K562 (cell line): ENCODE data around the gene ADAM8. TPM values are rescaled to one million over a fixed set of nuclear protein-coding genes. Genes with fewer than 3 reads are reported as not detected.

ENCODE experiments used
- ATF1 ChIP-seq, 2 experiments: fragments of 450-650 bp in 1 of 2; IDR thresholded peaks; 2 replicates each; pipeline ENCODE4 v1.6.1; 2016; ENCODE audit warnings: missing compliant biosample characterization in 1 of 2, missing genetic modification characterization in 1 of 2
- CC2D1A ChIP-seq: fragments of 450-650 bp; IDR thresholded peaks from 2 replicates; pipeline ENCODE4 v1.6.1; 2017; ENCODE audit warnings: mild to moderate bottlenecking
- IFI16 ChIP-seq: fragments of 250-450 bp; sonication (Bioruptor Pico); IDR thresholded peaks from 2 replicates; pipeline ENCODE4 v2.1.2; 2022; ENCODE audit warnings: mild to moderate bottlenecking, inconsistent platforms
- NELFE ChIP-seq: IDR thresholded peaks from 2 replicates; pipeline ENCODE4 v1.6.1; 2011; ENCODE audit warnings: mild to moderate bottlenecking; ENCODE audit not compliant: insufficient read depth, insufficient read length
- NFE2 ChIP-seq: IDR thresholded peaks from 2 replicates; pipeline ENCODE4 v1.6.1; 2014; ENCODE audit warnings: antibody characterized with exemption, low read depth
- PHF21A ChIP-seq: fragments of 450-650 bp; IDR thresholded peaks from 2 replicates; pipeline ENCODE4 v1.6.1; 2017; ENCODE audit warnings: low read depth, borderline replicate concordance
- POLR3A ChIP-seq: IDR thresholded peaks from 2 replicates; pipeline ENCODE4 v1.6.1; 2011; ENCODE audit warnings: borderline replicate concordance, mild to moderate bottlenecking, moderate library complexity; ENCODE audit not compliant: insufficient read length, insufficient read depth; ENCODE audit errors: extremely low read depth
- PRDM10 ChIP-seq: fragments of 450-650 bp; IDR thresholded peaks from 2 replicates; pipeline ENCODE4 v1.6.1; 2018; ENCODE audit not compliant: partially characterized antibody
- RBFOX2 ChIP-seq: fragments of 200-400 bp; formaldehyde crosslinking; IDR thresholded peaks from 2 replicates; pipeline ENCODE4 v1.6.1; 2017; ENCODE audit warnings: low read depth, mild to moderate bottlenecking, low read length, moderate library complexity
- SOX6 ChIP-seq: fragments of 450-650 bp; IDR thresholded peaks from 2 replicates; pipeline ENCODE4 v1.6.1; 2014; ENCODE audit warnings: mild to moderate bottlenecking
- SRSF9 ChIP-seq: fragments of 200-400 bp; formaldehyde crosslinking; IDR thresholded peaks from 2 replicates; pipeline ENCODE4 v1.6.1; 2017; ENCODE audit warnings: low read depth, low read length, borderline replicate concordance
- ZNF146 ChIP-seq: IDR thresholded peaks from one replicate; pipeline ENCODE4 v1.6.1; 2018; ENCODE audit warnings: missing compliant biosample characterization; ENCODE audit not compliant: unreplicated experiment
- ZNF512 ChIP-seq: IDR thresholded peaks from 2 replicates; pipeline ENCODE4 v1.6.1; 2016; ENCODE audit warnings: missing genetic modification characterization, missing compliant biosample characterization
- ZNF639 ChIP-seq, 2 experiments: fragments of 200-800 bp in 1 of 2; sonication (Bioruptor generic) in 1 of 2; sonication (generic) in 1 of 2; formaldehyde crosslinking in 1 of 2; IDR thresholded peaks in 1 of 2; conservative IDR thresholded peaks in 1 of 2; 2 replicates each; pipeline versions ENCODE4 v1.5.0 to v1.6.1; 2016 to 2020; ENCODE audit warnings: missing compliant biosample characterization in 1 of 2, missing genetic modification characterization in 1 of 2, missing genetic modification reagents in 1 of 2
- ZNF766 ChIP-seq: fragments of 200-800 bp; sonication (Bioruptor generic); conservative IDR thresholded peaks from 2 replicates; pipeline ENCODE4 v1.6.1; 2016; ENCODE audit warnings: missing genetic modification characterization, missing compliant biosample characterization
- ZSCAN32 ChIP-seq: fragments of 450-650 bp; formaldehyde crosslinking; IDR thresholded peaks from 2 replicates; pipeline ENCODE4 v1.4.0; 2020; ENCODE audit warnings: mild to moderate bottlenecking, moderate library complexity
- polyA plus RNA-seq, 8 experiments: library from polyadenylated mRNA; depleted of rRNA in 4 of 8; stranded (reverse) in 5 of 8; unstranded in 3 of 8; fragments of >200 nt; fragmentation: Nextera tagmentation in 2 of 8; fragmentation: Illumina TruSeq in 1 of 8; extraction: Ambion mirVana in 2 of 8; extraction: Trizol in 1 of 8; gene quantifications; 2 replicates each; pipeline versions ENCODE4 v1.2.1 to v1.2.3, GENCODE V29; 2011 to 2014; ENCODE audit warnings: inconsistent platforms in 1 of 8, missing spikeins in 1 of 8
- total RNA-seq, 7 experiments: library from RNA; depleted of rRNA in 6 of 7; stranded (reverse); fragments of >200 nt in 6 of 7; fragmentation: Illumina TruSeq in 2 of 7; extraction: Trizol in 2 of 7; gene quantifications; 2 replicates each; pipeline versions ENCODE4 v1.2.1 to v1.2.3, GENCODE V29; 2011 to 2021; ENCODE audit warnings: low replicate concordance in 1 of 7

Gene ADAM8
- total and polyA plus RNA-seq, 9 of the 15 experiments (the other 6 are each of a cell fraction or from before 2014, with no cell fraction given) = 0.07 to 7.0 (median 1.1) TPM

GRCh38 chr10:133278577-133279265, 2.1 kb upstream of the ADAM8 start (continued):
- TF ChIP-seq SRSF9 (no peak), NELFE (no peak), PHF21A (no peak), IFI16 (CRISPR knock-in tag) (no peak), ZNF766 (CRISPR knock-in tag) (peak; percentile 45; the same call in 1 of the 2 replicates), NFE2 (peak; percentile 43; the same call in 1 of the 2 replicates), RBFOX2 (peak; percentile 67), SOX6 (peak; percentile 25; the same call in 1 of the 2 replicates), ZNF512 (no peak), POLR3A (no peak), ZNF146 (CRISPR knock-in tag) (no peak), ZSCAN32 (CRISPR knock-in tag) (0 out of 2 replicates have a peak, but pooled peaks have one; percentile 4), CC2D1A (no peak), ZNF639 (CRISPR knock-in tag; conservative IDR thresholded peaks at IDR 0.05 in 1 of 2, IDR thresholded peaks at IDR 0.05 in 1 of 2) (peak in 1 of 2 experiments; percentile 85; a peak in 2 of 4 replicates), PRDM10 (peak; percentile 18), ATF1 (CRISPR knock-in tag; IDR thresholded peaks at IDR 0.05) (no peak), ATF1 (tag; IDR thresholded peaks at IDR 0.05) (peak; percentile 84)
